Measurements from ENCODE around the gene NDP.

DNA sequence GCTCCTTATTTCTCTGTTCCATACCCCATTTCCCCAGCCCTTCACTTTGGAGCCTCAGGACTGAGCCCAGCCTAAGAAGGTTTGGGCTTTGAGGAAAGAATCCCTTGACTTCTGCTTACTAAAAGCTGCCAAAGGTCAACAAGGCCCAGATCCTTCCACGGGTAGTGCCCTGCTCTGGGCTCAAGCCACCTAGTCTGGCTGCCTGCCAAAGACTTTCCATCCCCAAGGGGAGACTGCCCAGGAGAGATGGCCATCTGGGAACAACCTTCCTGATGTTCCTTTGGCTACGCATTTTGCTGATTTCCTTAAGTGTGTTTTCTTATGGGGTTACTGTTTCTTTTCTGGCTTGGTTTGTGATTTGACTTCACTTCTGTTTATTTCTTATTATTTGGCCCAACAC lies 49.8 kb upstream of the NDP start:
- no peak for TF ChIP-seq ZNF274 (IDR thresholded peaks at IDR 0.05; ENCODE audit: low read depth, low read length)
- TF ChIP-seq SUZ12 (IDR thresholded peaks at IDR 0.05; ENCODE audit: extremely low read depth, insufficient read depth, insufficient read length): no peak

Data from NT2/D1 (cell line).